Suprapubic skin (tissue), 4 donors: Measurements from ENCODE around the gene FEZF1. TPM values are rescaled to one million over a fixed set of nuclear protein-coding genes. Genes with fewer than 3 reads are reported as not detected.

Source experiments
- DNase-seq, 2 donors: peaks; one replicate each; pipeline ENCODE4 v3.0.0-alpha.2; 2019; ENCODE audit warnings: low spot score in 2 of 2
- H3K27ac ChIP-seq: fragments of 200-600 bp; sonication (generic); one replicate; pipeline ENCODE4 v1.5.1; 2019
- H3K27me3 ChIP-seq: fragments of 200-600 bp; sonication (generic); one replicate; pipeline ENCODE4 v1.5.1; 2019
- H3K36me3 ChIP-seq: fragments of 200-600 bp; sonication (generic); one replicate; pipeline ENCODE4 v1.5.1; 2019
- H3K4me1 ChIP-seq: fragments of 200-600 bp; sonication (generic); one replicate; pipeline ENCODE4 v1.5.1; 2019
- H3K4me3 ChIP-seq: fragments of 200-600 bp; sonication (generic); one replicate; pipeline ENCODE4 v1.5.1; 2019; ENCODE audit warnings: mild to moderate bottlenecking
- H3K9me3 ChIP-seq: fragments of 200-600 bp; sonication (generic); one replicate; pipeline ENCODE4 v1.5.1; 2019
- CTCF ChIP-seq, 2 donors: fragments of 200-600 bp in 1 of 2; fragments of 450-650 bp in 1 of 2; sonication (generic) in 1 of 2; IDR thresholded peaks; one replicate each; pipeline ENCODE4 v1.5.1; 2016 to 2019; ENCODE audit warnings: antibody characterized with exemption in 2 of 2, mild to moderate bottlenecking in 1 of 2, moderate library complexity in 1 of 2
- EP300 ChIP-seq: sonication (generic); formaldehyde crosslinking; IDR thresholded peaks from one replicate; pipeline ENCODE4 v1.6.1; 2017; ENCODE audit warnings: antibody characterized with exemption
- POLR2A ChIP-seq, 2 donors: fragments of 450-650 bp; IDR thresholded peaks; one replicate each; pipeline ENCODE4 v1.6.1; 2017; ENCODE audit warnings: antibody characterized with exemption in 2 of 2, mild to moderate bottlenecking in 2 of 2, moderate library complexity in 2 of 2
- POLR2AphosphoS5 ChIP-seq, 3 donors: sonication (generic); formaldehyde crosslinking; IDR thresholded peaks; one replicate each; pipeline ENCODE4 v1.6.1; 2017; ENCODE audit warnings: antibody characterized with exemption in 3 of 3
- WGBS: methylation state at CpG from one replicate; pipeline ENCODE4 v1.1.5; 2018; 5-methylcytosine and 5-hydroxymethylcytosine counted together
- total RNA-seq, 4 donors: library from RNA; depleted of rRNA; stranded (reverse); fragments of >200 nt; gene quantifications; one replicate each; pipeline ENCODE4 v1.1.0, GENCODE V29; 2016

Gene FEZF1
- total RNA-seq, 4 donors from 2014 or later, result not detected

GRCh38 chr7:122306320-122307227, 2.0 kb upstream of the FEZF1 start:
- Histone ChIP-seq H3K4me1 (peaks cover 57% of the 10 kb centered on the region), H3K27ac (no peak overlapping the region), H3K9me3 (no peaks in the 10 kb centered on the region), H3K36me3 (no peaks in the 10 kb centered on the region), H3K4me3 (peak overlapping the region; percentile 37), H3K27me3 (peaks cover 100% of the 10 kb centered on the region)
- WGBS, result 14% methylated on average over 32 of the region's 37 CpGs
- no peak for DNase-seq
- TF ChIP-seq CTCF (IDR thresholded peaks at IDR 0.05), result no peak
- no peak for TF ChIP-seq POLR2A (IDR thresholded peaks at IDR 0.05)
- TF ChIP-seq EP300, result no peak
- TF ChIP-seq POLR2AphosphoS5 (IDR thresholded peaks at IDR 0.05), result no peak

- H3K4me1 ChIP-seq, result peaks cover 55% of the 10 kb centered on the region
These were observed 1.1 kb upstream of the FEZF1 start for GRCh38 chr7:122305475-122306319.

GRCh38 chr7:122304996-122305421, 459 bp upstream of the FEZF1 start:
- Histone ChIP-seq H3K4me3 (peak overlapping the region; percentile 37), H3K27me3 (peaks cover 100% of the 10 kb centered on the region), H3K27ac (no peak overlapping the region), H3K4me1 (peaks cover 55% of the 10 kb centered on the region), H3K9me3 (no peaks in the 10 kb centered on the region), H3K36me3 (no peaks in the 10 kb centered on the region)
- TF ChIP-seq CTCF (IDR thresholded peaks at IDR 0.05), result no peak
- TF ChIP-seq EP300, result no peak
- no peak for TF ChIP-seq POLR2AphosphoS5 (IDR thresholded peaks at IDR 0.05)
- no peak for TF ChIP-seq POLR2A (IDR thresholded peaks at IDR 0.05)
- 4% methylated on average over 8 of the region's 24 CpGs for WGBS
- DNase-seq, result no peak

More at GRCh38 chr7:122305475-122306319, 1.1 kb upstream of the FEZF1 start:
- DNase-seq, result no peak
- Histone ChIP-seq H3K9me3 (no peaks in the 10 kb centered on the region), H3K4me3 (peak overlapping the region; percentile 37), H3K27ac (no peak overlapping the region), H3K36me3 (no peaks in the 10 kb centered on the region), H3K27me3 (peaks cover 100% of the 10 kb centered on the region)
- TF ChIP-seq POLR2A (IDR thresholded peaks at IDR 0.05), result no peak
- TF ChIP-seq EP300, result no peak
- no peak for TF ChIP-seq CTCF (IDR thresholded peaks at IDR 0.05)
- no peak for TF ChIP-seq POLR2AphosphoS5 (IDR thresholded peaks at IDR 0.05)
- 5% methylated on average over 21 of the region's 65 CpGs for WGBS

GRCh38 chr7:122303531-122304318, 825 bp downstream of the FEZF1 start:
- no peak overlapping the region for H3K27ac ChIP-seq
- no peak overlapping the region for H3K4me3 ChIP-seq
- no peak for DNase-seq
- H3K36me3 ChIP-seq, result no peaks in the 10 kb centered on the region
- 3% methylated on average over 13 of the region's 48 CpGs for WGBS
- H3K4me1 ChIP-seq, result peaks cover 56% of the 10 kb centered on the region
- no peaks in the 10 kb centered on the region for H3K9me3 ChIP-seq
- TF ChIP-seq EP300 (no peak), CTCF (IDR thresholded peaks at IDR 0.05) (no peak), POLR2A (IDR thresholded peaks at IDR 0.05) (no peak), POLR2AphosphoS5 (IDR thresholded peaks at IDR 0.05) (no peak)
- H3K27me3 ChIP-seq, result peaks cover 100% of the 10 kb centered on the region
